NCI-H774 (cell line): ENCODE measurements around the gene FAM163B.

Source experiments
- DNase-seq: peaks from one replicate; lab custom pipeline; 2025; lab: John Stamatoyannopoulos, UW

Gene FAM163B

GRCh38 chr9:133615606-133616188 is 6.5 kb upstream of the FAM163B start:
- no peak for DNase-seq

- DNase-seq = peak; percentile 49
Measured at GRCh38 chr9:133615186-133615585, 6.0 kb upstream of the FAM163B start.

- DNase-seq = no peak
Measured at GRCh38 chr9:133614678-133615077, 5.5 kb upstream of the FAM163B start.

- DNase-seq = no peak
Measured at GRCh38 chr9:133614056-133614455, 4.9 kb upstream of the FAM163B start.

- DNase-seq = no peak
Measured at GRCh38 chr9:133613432-133613831, 4.2 kb upstream of the FAM163B start.

- DNase-seq = no peak
Measured at GRCh38 chr9:133612816-133613215, 3.6 kb upstream of the FAM163B start.

- no peak for DNase-seq
Measured at GRCh38 chr9:133612051-133612450, 2.9 kb upstream of the FAM163B start.

GRCh38 chr9:133610845-133611244 is 1.7 kb upstream of the FAM163B start:
- peak; percentile 75 for DNase-seq

GRCh38 chr9:133608889-133609288 is 300 bp downstream of the FAM163B start:
- no peak for DNase-seq

GRCh38 chr9:133608382-133608781 is 807 bp downstream of the FAM163B start:
- no peak for DNase-seq

GRCh38 chr9:133607976-133608375 is 1.2 kb downstream of the FAM163B start:
- no peak for DNase-seq

- DNase-seq = no peak
Measured at GRCh38 chr9:133607381-133607780, 1.8 kb downstream of the FAM163B start.

GRCh38 chr9:133606708-133607025 is 2.5 kb downstream of the FAM163B start:
- no peak for DNase-seq

GRCh38 chr9:133605856-133606707 is 3.1 kb downstream of the FAM163B start:
- no peak for DNase-seq

- no peak for DNase-seq
Measured at GRCh38 chr9:133605446-133605845, 3.7 kb downstream of the FAM163B start.

GRCh38 chr9:133604856-133605255 is 4.3 kb downstream of the FAM163B start:
- DNase-seq = no peak

GRCh38 chr9:133604214-133604613 is 5.0 kb downstream of the FAM163B start:
- DNase-seq = no peak

- DNase-seq = peak; percentile 16
Measured at GRCh38 chr9:133603135-133603927, 5.9 kb downstream of the FAM163B start.

GRCh38 chr9:133602277-133602676 is 6.9 kb downstream of the FAM163B start:
- peak; percentile 45 for DNase-seq

GRCh38 chr9:133601746-133602145 is 7.4 kb downstream of the FAM163B start:
- DNase-seq = no peak

GRCh38 chr9:133600739-133601138 is 8.4 kb downstream of the FAM163B start:
- DNase-seq = no peak

GRCh38 chr9:133599470-133600173 is 9.6 kb downstream of the FAM163B start:
- no peak for DNase-seq
